Ecto neural progenitor cell (in vitro differentiated cells): ENCODE measurements around the gene CNNM3.

Experiments used
- DNase-seq: peaks from one replicate; pipeline ENCODE4 v3.0.0-alpha.2; 2018; ENCODE audit warnings: low spot score

The CNNM3 gene

DNA sequence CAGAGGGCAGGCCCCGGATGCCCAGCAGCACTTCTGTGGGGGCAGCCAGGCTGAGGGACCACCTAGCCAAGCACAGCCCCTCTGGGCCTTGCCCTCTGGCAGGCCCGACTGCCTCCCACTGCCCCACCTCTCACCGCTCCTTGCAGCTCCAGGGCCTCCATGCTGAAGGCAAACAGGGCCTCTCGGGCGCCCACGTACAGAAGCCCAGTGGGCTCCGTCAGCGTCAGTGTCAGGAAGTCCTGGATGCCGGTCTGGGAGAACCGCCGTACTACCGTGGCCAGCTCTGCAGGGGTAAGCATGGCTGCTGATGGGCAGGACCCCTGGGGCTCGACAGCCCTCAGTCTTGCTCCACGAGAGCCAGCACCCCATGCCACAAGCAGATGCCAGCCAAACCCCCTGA is 50.1 kb downstream of the CNNM3 start:
- DNase-seq = no peak

DNA sequence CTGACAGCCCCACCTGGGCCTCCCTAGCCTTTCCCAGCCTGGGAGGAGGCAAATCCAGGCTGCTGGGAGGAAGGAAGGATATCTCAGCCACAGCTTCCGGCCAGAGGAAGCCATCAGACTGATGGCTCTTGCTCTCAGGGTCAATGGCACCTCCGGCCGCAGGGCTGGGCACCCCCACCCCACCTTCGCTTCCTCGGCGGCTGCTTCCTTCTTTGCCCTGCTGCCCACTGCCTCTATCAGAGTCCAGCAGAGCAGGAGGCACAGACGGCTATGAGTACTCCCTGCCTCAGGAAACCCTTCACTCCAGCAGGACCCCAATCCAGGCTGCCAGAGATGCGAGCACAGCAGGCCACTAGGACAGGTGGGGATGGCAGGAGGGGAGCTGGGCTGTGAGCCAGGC is 50.5 kb downstream of the CNNM3 start:
- DNase-seq = no peak

DNA sequence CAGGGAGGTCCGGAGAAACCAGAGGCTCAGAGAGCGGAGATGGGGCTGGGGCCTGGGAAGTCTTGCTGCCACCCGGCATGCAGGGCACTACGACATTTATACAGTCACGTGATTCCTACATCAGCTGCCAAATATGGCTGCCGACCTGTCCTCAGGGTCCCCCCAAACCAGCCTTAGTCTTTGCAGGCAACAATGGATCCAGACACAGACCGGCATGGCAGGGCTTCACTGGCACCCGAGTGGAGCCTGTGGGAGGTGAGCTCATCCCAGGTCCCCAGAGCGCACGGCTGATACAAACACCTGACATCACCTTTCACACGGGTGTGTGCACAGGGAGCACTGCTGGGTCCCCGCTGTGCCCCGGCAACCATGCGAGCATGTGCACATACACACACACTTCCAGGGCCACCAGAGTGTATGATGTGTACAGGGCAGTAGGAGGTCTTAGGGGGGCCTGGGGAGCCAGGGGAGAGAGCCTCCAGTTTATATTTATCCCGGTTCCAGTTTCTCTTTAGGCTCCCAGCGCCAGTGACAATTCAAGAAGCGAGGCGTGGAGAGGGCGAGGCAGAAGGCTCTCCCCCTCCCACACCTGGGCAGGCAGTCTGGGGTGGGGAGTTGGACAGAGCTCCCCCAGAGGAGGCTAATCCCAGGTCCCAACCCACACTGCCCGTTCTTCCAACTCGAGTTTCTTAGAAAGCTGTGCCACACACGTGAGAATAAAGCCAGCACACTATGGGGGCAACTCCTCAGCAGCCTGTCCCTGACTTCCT is 51.1 kb downstream of the CNNM3 start:
- no peak for DNase-seq

DNA sequence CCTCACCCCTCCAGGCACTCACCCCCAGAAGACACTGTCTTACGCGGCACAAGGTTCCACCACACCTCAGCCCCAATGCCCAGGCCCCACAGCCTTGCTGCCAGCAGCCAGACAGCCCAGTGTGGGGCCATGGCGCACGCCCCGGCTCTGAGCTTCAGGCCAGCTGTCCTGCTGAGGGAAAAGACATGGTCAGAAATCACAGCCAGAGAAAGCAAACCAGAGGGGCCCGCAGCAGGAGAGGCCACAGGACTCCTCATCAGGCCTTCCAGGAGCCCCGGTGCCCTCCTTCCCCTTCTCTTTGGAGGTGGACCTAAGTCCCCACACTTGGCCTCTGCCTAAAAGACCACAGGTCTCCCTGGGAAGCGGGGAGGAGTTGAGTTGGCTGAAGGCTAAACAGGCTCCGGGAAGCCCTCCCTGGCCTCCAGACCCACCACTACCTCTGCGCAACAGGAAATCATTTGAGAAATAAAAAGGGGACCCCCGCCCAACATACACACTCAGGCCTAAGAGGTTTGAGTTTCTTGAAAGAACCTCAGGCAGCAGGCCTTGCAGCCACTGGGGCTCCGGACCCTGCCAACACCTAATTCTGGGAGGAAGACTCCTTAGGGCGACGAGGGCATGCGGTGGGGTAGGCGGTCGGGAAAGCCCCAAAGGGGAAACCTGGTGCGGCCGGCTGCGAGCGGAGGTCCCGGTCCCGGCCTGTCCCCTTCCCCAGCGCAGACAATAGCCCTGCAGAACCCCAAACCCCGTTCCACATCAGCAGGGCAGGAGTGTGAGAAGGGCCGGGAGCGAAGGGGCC is 51.9 kb downstream of the CNNM3 start:
- no peak for DNase-seq

DNA sequence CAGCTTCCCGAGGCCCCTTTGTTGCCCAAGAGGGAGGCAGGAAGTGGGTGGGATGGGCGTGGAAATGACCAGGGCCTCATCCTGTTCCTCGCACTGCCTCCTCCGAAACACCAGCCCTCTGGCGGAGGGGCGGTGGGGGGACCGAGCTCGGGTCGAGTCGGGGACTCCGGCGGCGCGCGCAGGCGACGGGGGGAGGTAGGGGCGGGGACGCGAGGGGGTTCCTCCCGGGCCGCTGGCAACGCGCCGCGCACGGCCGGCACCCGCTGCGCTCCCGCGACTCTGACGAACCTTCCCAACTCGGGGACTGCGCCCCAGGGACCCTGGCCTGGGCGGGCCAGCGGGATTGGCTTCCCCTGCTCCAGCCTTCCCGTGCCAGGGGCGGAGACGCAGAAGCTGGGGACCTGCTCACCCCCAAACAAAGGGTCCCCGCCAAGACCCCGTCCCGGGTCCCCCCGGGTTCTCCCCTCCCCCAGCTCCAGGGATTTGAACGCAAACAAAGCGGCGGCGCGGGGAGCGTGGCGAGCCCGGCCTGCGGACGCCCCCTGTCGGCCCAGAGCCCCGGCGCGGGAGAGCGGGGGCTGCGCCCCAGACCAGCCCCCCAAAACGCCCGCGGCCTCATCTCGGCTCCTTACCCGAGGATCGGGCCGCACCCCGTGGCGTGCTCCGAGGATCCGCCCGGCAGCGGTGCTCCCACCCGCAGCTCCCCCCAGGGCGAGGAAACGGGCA is 52.6 kb downstream of the CNNM3 start:
- peak; percentile 91 for DNase-seq

DNA sequence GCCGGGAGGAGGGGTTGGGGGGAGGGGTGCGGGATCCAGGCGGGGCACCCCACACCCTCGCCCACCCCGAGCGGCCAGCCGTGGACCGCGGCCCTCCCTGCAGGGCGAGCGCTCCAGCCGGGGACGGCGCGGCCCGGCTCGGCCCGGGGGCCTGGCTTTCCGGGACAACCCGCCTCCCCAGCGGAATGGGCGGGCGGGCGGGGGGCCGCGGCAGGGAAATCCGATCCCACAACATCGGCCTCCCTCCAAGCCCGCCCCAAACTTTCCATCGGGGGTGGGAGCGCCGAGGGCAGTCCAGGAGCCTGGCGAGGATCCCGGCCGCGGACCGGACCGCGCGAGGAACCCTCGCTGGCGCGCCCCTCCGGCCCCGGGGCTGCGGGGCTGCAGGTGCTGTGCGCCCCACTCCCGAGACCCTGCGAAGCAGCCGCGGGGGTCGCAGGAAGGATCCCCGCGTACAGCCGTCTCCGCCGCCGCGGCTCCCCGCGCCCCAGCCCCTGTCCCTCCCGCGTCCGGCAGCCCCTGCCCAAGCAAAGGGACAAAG is 53.3 kb downstream of the CNNM3 start:
- DNase-seq = no peak

DNA sequence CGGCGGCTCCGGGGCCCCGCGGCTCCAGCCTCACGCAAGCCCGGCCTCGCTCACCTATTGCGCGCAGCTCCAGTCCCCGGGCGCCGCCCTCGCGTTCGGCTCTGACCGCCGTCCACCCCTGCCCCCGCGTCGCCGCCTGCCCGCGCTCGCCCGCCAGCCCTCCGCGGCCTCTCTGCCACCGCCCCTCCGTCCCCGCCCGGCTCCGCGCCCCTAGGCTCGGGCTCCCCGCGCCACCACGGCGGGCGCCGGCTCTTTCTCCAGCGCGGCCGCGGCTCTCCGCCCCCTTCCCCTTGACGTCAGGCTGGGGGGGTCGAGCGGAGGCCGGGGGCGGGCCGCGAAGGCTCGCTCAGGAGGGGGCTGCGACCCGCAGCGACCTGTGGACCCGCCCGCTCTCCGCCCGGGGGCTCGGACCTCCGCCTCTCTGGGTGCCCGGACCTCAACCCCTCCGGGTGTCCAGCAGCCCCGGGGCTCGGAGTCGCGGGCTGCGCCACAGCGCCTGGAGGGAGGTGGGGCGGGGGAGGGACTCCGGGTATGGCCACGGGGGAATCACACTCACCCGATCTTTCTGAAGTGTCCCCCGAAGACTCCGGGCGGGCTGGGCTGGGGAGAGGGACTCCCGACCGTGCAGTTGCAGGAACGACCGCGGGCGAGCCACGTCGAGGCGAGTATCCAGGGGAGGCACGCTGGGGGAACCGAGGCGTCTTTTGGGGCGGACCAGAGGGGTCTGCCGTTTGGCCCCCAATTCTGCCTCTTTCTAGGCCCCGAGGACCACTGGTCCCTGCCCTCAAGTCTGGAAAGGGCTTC is 54.0 kb downstream of the CNNM3 start, which contains the start of gene SEMA4C:
SEMA4C (minus strand) TSS at position 259 of the 804 bp plus-strand sequence. CDS start 2,194 bp downstream, outside the sequence.
- no peak for DNase-seq

DNA sequence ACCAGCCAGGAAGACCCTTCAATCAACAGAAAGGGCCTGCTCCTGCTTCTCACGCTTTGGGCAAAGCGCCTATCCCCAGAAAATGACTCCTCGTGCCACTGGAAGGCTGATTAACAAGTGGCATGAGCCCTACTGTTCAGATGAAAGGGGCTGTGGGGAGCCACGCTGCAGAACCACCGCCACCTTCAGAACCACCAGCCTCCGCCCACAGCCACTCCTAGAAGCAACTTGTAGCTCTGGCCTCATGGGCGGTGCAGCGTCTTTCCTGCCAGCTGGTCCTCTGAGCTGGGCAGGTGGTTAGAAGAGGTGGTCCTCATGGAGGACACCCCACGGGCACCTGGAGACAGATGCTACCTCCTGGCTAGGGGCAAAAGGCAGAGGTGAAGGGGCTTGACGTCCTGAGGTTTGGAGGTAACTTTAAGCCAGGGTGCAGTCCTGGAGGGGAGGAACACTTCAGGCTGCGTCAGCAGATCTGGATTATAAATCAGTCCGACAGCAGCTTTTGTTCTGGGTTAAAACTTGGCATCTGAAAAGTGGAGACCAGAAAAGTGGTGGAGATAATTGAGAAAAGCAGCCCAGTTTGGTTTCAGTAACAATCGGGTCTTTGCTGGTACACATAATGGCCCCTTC is 54.7 kb downstream of the CNNM3 start:
- no peak for DNase-seq

DNA sequence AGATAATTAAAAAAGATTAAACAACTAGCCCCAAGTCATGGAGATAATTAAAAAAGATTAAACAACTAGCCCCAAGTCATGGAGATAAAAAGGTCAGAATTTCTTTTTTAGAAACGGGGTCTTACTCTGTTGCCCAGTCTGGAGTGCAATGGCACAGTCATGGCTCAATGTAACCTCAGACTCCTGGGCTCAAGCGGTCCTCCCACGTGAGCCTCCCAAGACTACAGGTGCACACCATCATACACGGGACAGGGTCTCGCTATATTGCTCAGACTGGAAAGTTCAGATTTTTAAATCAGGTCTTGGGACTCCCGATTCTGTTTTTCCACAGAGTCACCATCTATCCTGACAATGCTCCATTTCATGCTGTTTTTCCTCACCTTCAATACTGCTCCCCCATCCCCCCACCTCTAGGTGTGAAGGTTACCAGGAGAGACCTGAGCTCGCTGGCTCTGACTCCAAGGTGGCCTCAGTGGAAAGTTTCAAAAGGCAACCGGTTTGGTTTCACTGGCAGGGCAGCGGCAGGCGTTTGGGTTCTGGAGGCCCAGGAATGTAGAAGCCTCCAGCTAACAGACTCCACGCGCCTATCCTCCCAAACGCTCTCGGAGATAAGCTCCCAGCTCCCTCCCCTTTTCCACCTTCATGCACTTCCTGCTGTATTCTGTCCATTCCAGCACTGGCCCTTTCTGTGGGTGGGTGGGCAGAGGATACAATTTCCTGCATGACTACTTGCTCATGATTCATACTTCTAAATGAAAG is 56.7 kb downstream of the CNNM3 start:
- no peak for DNase-seq

DNA sequence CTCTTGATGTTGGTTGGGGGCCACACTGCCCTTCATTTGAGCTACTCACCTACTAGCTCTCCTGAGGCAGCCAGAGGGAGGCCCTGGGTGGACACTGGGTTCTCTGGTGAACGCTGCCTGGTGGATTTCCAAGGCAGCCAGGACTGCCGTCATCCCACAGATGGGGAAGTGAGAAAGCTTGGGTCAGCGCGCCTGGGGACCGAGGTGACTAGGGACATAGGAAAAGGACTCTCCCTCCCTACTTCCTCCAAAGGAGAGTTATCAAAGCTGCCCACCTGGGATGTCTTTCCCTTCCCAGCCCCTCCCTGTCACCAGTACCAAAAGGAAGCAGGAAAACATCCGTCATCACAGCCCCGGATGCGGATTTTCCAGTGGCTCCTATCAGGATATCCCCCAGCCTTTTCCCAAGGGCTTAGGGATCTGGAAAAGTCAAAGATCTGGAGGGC is 57.6 kb downstream of the CNNM3 start:
- no peak for DNase-seq

DNA sequence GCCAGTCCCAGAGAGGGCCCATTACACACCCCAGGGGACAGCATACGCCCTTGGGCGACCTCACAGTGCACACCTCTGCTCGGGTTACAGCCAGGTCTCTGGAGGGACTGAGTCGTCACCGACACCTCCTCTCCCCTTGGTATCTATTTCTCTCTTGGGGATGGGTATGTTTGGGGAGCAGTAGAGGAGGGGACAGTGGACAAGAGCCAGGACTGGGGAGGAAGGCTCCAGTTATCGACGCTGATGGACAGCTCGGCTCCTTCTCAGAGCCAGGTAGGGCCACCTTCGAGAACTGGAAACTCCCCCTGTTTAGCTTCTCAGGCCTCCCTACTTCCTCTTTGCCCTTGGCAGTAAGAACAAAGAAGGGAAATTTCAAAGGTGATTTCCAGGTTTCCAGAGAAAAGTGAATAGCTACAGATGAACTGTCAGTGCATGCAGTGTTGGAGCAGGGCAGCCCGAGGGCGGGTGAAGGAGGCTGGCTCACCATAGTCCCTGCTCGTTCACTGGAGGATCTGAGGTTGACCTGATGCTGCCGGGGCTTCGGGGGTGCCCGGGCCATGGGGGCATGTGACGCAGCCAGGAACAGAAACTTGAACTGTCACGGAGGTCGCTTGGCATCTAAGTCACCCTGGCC is 58.2 kb downstream of the CNNM3 start:
- DNase-seq = no peak

DNA sequence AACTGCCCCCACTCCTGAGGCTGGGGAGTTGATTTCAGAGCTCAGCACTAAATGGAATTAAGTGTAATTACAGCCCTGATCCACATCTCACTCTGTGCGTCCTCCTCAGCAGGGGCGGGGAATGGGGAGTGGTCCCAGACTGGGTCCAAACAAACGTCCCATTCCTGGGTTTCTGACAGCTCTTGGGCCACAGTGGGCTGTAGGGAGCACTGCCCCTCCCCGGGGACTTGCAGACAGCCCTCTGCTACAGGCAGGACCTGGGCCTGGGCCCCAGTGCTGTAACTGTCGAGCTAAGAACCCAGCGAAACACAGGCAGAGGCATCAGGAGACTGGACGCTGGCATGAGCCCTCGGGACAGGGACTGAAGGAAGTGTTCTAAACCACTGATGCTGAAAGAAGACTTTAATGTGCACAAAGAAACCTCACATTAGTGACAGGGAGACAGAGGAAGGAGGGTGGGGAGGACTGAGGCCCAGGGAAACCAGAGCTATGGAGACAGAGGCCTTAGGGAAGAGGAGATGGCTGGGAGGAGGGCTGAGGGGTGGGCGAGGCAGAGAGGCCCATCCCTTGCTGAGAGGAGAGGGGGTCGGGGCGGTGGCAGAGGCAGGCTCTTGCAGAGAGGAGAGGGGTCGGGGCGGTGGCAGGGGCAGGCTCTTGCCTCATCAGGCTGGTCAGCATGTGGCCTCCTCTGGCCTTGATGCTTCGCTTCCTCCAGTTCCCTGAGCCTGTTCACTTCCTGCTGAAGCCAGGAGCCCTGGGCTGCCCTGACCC is 59.6 kb downstream of the CNNM3 start:
- DNase-seq = peak; percentile 76

DNA sequence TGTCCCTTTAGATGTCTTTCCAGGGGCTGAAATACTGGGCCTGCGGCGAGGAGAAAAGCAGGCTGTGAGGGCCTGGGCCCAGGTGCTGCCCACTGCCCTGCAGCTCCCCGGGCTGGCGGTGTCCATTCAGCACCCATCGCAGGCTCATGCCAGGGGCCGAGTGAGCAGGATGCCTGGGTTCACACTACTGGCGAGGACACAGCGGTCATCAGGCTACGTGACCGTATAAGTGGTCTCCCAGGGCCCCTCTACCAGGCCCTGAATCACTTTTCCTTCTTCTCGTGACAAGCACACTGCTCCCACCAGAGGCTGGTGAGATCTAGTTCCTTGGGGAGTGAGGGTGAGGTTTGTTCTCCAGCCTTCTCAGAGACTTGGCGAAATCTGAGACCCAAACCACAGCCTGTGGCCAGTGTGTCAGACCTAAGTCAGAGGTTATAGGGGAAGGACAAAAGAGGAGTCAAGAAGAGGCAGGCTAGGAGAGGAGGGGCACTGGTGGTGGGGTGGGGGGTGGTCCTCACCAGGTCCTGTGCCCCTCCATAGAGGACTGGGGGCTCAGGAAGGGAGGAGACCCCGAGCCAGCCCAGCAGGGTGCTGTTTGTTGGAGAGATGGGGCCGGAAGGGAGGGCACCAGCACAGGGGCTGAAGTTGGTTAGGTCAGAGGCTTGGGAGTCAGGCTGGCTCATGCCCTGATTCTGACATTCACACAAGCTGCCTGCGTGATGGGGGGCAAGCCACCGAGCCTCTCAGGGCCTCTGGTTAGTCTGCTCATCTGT is 60.4 kb downstream of the CNNM3 start:
- no peak for DNase-seq

DNA sequence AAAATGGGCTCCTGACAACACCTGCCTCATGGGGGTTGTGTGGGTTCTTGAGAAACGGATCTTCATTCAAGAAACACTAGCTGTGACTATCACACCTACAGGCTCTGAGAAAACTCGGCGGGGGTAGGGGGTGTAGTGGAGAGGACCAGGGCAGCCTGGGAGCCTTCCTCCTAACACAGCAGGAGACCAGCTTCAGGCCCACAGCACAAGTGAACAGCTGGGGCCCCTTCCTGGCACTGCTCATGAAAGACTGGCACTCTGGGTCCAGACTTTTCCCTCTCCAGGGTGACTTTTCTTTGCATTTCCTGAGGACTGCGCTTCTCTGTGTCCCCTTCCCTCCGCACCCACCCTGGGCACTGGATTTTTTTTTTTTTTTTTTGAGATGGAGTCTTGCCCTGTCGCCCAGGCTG is 61.0 kb downstream of the CNNM3 start:
- no peak for DNase-seq

DNA sequence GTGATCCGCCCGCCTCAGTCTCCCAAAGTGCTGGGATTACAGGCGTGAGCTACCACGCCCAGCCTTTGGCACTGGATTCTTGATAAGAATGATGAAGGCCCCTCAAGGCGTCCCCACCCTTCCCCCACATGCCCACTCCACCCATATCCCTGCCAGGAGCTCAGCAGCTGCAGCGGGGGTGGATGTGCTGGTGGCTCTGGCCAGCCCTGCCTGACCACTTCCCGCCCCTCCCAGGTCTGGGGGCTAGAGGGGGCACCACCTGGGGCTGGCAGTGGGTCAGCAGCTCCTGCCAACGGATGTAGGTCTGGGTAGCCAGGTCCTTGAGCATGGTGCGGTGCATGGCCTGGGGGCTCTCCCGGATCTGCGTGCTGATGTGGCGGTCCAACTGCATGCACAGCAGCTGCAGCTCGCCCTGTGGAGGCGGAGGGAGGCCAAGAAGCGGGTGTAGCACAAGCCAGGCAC is 61.6 kb downstream of the CNNM3 start:
- no peak for DNase-seq

DNA sequence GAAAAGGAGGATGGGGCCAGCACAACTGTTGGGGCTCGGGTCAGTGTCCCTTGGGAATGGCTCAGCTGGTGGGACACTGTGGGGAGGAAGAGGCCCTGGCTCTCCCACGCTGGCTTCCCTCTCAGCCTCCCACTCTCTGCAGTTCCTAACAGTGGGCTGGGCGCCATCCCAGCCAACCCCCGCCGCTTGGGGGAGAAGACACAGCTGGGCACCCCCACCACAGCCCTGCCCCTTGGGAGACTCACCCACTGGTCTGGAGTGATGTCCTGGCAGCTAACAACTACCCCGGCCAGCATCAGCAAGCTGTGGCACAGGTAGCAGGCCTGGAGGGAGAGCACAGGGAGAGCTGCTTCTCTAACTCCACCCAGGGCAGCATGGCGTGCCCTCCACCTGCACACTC is 62.1 kb downstream of the CNNM3 start:
- no peak for DNase-seq

DNA sequence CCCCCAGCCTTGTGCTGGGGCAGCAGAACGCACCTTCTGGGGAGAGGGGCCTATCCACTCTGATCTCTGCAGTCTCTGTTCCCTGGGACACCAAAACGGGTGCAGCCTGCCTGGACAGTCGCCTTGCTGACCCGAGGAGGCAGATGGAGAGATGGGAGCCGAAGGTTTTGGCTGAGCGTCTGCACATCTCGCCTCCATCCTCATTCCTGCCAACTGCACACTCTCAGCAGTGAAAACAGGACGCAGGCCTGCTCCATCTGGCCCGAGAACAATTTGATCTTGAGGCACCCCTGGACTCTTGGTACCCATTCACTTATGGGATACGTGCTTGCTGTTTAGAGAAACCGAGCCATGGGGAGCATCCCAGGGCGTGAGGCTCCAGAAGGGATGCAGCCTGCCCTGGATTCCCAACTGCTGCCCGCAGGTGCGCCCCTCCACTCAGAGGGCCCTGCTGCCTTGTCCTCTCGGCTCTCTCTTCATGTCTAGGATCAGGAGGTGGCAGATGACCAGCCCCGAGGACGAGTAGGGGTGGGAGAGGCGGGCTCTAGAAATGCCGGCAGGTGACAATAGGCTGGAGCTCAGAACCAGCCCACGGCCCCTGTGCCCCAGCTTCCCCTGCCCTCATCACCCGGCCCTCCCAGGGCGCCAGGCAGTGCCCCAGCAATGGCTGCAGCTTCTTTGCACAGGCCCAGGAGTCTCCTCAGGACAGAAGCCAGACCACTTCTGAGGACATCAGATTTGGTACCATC is 62.9 kb downstream of the CNNM3 start:
- no peak for DNase-seq
